Nucleus accumbens (tissue), 56 donors: ENCODE data around the gene ONECUT2.
A peak's percentile ranks its signal among the peaks of the same experiment; 100 is the strongest.

Source experiments
- DNase-seq, 56 donors: peaks; one replicate each; lab custom pipeline; 2025; lab: John Stamatoyannopoulos, UW

ONECUT2 gene

DNA sequence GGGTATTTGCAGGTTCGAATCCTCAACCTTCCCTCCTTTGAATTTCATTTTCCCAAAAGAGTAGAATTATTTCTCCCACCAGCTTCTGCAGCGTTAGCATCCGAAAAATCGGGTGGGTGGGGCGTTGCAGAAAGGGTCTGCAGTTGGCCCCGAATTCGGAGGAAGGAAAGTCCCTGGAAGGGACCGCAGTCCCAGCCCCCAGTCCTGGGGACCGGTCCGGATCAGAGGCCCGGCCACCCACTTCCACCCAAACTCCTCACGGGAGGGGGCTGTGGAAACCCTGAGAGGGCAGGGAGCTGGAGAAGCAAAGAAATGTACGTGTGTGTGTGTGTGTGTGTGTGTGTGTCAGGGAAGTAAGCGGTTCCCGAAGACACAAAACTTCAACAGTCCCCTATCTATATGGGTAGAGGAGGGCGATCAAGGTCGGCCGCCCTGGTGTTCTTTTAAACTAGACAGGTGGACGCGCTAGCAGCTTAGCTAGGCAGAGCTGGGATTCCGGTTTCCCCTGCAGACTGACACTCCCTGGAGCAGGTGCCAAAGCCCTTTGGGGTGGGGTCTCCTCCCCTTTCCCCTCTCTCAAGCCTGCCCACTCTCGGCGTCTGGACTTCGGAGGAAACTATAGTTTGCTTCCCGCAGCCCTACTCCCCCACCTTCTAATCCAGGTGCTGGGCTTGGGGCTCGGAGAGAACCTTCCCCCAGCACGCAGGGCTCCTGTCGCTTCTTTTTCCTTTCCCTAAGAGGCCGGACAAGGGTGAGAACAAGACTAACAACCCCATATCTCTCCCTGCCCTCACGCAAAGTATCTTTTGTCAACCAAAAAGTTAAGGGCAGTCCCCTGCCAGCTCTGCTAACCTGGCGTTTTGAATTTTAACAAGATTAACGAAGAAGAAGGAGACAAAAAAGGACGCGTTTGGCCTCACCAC lies 4.8 kb upstream of the ONECUT2 start:
- no peak for DNase-seq

DNA sequence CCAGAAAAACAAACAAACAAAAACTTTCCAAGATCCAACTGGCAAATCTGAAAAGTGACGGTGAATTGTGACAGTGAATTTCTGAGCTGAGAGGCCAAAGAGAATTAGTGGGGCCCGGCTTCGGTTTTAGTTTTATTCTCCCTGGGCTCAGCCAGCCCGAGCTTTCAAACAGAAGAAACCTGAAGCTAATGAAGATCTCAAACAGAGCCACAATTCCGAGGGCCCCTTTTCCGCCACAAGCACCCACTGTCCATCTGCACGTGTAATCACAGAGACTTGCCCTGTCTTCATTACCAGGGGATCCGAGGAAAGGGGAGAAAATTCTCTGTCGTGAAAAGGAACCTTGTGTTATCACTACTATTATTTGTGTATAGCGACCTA lies 4.2 kb upstream of the ONECUT2 start:
- no peak for DNase-seq

DNA sequence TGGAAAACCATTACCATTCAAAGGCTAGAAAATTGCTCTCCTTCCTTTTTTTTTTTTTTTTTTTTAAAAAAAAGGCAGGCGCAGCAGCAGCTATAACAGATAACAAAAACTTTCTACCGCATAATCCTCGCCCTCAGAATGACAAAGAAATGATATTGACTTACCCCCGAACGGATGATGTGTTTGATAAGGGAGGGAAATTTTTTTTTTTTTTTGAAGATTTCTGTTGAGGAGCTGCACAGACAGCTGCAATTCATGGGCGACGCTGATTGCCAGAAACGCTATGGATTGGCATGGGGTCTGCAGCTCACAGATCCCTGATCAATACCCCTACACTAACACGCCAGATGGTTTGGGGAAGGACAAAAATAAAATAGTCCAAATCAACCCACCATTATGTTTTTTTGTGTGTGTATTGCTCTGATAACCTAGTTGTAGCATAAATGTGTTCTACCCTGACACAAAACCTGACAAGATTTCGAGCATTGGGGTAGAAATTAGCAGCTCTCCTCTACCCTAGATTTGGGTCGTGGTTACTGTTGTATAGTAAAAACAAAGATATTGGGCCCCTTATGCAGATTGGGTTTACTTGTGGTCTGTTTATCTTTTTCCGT lies 3.6 kb upstream of the ONECUT2 start:
- DNase-seq: no peak

DNA sequence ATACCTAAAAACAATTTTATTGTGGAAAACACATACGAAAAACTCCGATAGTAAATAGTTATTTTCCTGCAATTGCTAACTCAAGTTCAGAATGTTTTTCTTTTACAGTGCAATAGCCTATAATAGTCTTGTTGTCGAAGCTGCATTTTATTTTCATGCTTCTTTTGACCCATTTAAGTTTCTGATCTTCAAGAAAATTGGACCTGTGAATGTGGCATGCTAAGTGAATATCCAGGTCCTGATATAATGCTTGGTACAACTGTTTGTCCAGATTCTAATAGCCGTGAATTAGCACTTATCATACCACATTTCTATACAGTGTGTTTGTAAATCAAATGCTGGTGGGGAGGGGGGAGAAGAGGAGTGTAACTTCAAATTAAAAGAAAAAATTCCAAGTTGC lies 3.0 kb upstream of the ONECUT2 start:
- DNase-seq: no peak

DNA sequence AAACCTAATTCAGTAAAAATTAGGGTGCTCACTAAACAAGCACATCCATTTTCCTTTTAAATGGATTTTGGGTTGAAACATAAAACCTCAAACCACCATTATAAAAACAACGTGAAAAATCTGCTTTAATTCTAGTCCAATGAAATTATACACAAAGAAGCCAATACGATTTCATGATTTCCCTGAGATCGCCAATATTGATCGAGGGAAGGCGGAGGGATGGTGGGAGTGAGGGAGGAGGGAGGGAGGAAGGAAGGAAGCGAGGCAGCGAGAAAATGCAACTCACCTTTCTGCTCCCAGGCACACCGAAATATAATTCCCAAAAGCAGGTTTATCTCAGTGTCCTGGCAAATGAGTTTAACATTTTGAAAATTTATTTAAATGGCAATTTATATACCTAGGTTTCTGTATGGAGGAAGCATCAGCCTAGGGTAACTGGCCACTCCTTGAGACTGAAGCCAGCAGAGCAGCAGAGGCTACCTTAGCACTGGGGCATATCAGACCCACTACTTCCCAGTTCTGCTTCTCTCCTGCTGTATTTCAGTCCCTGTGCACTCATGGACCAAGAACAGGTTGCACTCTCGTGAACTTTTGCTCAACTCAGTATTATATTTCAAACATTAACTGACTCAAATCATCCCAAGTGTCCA lies 2.3 kb upstream of the ONECUT2 start:
- no peak for DNase-seq

DNA sequence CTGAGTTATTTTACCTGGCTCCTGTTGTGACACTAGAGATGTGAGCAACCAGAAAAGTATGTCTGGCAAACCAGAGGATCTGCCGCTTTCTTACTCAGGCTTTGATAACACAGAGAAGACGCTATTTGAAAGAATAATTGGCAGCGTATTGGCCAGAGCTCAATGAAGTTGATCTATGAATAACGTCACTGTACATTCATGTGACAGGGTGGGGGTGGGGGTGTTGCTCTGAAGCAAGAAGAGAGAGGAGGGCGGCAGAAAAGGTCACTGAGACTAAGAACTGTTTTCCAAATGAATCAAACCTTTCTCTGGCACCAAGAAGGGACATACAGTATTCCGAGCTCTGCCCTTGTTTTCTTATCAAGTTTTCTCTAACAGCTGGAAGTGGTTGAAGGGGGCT lies 1.7 kb upstream of the ONECUT2 start:
- DNase-seq: no peak

DNA sequence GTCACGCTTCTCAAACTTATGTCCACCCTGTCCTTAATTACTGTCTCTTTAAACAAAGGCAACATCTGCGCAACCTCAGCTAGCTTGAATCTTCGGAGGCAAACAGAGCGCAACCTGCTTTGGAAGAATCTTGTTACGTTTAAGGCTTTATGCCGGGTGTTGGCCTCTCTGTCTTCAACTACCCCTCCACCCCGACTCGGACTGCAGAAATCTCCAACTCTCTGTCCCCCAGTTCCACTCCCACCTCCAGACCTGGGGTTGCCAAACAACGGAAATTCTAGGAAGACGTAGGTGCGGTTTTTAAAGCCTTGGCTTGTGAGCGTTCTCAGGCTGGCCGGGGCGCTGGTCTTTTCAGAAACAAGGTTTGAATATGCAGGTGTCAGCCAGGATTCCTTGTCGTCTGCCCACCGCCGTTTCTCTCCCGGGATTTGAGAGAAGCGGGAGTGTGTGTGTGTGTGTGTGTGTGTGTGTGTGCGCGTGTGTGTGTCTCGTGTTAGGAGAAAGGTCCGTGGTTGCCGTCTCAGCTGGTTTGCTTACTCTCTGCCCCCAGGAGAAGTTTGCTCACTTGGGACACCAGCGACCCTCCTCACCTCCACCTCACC lies 1.1 kb upstream of the ONECUT2 start:
- DNase-seq: no peak

DNA sequence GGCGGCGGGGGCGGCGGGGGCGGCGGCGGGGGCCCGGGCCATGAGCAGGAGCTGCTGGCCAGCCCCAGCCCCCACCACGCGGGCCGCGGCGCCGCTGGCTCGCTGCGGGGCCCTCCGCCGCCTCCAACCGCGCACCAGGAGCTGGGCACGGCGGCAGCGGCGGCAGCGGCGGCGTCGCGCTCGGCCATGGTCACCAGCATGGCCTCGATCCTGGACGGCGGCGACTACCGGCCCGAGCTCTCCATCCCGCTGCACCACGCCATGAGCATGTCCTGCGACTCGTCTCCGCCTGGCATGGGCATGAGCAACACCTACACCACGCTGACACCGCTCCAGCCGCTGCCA lies 644 bp downstream of the ONECUT2 start:
- DNase-seq: no peak

DNA sequence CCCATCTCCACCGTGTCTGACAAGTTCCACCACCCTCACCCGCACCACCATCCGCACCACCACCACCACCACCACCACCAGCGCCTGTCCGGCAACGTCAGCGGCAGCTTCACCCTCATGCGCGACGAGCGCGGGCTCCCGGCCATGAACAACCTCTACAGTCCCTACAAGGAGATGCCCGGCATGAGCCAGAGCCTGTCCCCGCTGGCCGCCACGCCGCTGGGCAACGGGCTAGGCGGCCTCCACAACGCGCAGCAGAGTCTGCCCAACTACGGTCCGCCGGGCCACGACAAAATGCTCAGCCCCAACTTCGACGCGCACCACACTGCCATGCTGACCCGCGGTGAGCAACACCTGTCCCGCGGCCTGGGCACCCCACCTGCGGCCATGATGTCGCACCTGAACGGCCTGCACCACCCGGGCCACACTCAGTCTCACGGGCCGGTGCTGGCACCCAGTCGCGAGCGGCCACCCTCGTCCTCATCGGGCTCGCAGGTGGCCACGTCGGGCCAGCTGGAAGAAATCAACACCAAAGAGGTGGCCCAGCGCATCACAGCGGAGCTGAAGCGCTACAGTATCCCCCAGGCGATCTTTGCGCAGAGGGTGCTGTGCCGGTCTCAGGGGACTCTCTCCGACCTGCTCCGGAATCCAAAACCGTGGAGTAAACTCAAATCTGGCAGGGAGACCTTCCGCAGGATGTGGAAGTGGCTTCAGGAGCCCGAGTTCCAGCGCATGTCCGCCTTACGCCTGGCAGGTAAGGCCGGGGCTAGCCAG lies 1.2 kb downstream of the ONECUT2 start:
- DNase-seq: peak in 1 of 56 donors; percentile 5

DNA sequence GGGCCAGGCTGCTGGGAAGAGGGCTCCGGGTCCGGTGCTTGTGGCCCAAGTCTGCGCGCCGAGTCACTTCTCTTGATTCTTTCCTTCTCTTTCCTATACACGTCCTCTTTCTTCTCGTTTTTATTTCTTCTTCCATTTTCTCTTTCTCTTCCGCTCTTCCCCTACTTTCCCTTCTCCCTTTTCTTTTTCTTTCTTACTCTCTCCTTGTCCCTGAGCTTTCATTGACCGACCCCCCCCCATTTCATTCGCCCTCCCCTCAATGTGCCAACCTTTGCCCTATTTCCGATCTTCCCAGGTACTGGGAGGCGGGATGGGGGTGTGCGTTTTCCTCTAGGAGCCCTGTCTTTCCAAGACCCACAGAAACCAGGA lies 1.8 kb downstream of the ONECUT2 start:
- DNase-seq: no peak

DNA sequence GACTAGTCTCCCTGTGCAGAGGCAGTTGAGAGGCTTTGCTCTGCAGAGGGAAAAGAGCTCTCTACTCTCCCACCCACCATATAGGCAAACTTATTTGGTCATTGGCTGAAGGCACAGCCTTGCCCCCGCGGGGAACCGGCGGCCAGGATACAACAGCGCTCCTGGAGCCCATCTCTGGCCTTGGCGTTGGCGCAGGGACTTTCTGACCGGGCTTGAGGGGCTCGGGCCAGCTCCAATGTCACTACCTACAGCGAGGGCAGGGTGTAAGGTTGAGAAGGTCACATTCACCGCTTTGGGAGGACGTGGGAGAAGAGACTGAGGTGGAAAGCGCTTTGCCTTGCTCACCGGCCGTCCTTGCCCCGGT lies 2.2 kb downstream of the ONECUT2 start:
- DNase-seq: no peak

DNA sequence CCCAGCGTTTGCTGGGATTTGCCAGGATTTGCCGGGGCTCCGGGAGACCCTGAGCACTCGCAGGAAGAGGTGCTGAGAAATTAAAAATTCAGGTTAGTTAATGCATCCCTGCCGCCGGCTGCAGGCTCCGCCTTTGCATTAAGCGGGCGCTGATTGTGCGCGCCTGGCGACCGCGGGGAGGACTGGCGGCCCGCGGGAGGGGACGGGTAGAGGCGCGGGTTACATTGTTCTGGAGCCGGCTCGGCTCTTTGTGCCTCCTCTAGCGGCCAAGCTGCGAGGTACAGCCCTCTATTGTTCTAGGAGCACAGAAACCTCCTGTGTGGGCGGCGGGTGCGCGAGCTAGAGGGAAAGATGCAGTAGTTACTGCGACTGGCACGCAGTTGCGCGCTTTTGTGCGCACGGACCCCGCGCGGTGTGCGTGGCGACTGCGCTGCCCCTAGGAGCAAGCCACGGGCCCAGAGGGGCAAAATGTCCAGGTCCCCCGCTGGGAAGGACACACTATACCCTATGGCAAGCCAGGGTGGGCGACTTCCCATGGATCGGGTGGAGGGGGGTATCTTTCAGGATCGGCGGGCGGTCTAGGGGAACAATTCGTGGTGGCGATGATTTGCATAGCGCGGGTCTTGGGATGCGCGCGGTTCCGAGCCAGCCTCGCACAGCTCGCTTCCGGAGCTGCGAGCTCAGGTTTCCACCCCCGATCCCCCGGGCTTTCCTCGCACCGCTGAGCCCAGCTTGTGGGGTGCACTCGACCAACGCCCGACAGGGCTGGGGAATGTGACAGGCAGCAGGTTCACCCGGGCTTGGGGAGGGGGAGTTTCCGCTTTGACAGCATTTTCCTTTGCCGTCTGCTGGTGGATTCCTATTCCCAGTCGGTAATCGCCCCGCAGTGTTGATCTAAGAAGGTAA lies 2.8 kb downstream of the ONECUT2 start:
- peak in 51 of 56 donors; percentile 2 to 90 (median 64) for DNase-seq

DNA sequence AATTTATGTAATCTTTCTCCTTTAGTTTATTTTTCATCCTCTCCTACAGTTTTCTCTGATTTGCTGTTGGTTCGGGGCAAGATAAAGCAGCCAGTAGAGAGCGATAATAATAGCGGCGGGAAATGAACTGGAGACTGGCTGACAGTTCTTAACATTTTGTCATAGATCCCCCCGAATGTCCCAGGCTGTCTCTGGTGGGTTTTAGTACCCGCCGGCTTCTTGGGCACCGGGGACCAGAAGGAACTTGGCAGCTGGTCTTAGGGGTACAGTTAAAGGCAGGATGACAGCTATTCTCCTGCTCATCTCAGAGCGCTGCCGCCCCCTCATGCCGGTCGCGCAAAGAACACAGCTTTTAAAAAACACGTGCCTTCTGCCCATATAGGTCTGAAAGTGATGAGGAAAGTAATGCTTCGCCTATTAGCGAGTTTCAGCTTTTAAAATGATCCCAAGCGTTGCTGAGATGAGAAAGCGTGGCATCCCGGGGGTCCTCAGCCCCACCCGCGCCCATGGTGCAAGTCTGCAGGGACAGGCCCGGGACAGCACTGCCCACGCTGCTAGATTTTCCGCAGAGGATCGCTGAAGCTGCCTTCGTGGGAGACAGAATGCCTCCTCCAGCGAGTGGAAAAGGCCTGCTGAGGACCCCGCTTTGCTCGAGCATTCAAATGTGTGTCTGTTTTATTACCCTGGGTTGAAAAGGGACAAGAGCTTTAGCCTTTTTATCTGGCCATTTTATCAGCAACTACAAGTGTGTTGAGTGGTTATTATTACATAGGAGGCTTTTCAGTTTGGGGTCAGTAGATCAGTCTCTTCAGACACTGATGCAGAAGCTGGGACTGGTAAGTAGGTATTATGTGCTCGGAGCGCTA lies 3.8 kb downstream of the ONECUT2 start:
- DNase-seq: peak in 2 of 56 donors; percentile 35 to 36

DNA sequence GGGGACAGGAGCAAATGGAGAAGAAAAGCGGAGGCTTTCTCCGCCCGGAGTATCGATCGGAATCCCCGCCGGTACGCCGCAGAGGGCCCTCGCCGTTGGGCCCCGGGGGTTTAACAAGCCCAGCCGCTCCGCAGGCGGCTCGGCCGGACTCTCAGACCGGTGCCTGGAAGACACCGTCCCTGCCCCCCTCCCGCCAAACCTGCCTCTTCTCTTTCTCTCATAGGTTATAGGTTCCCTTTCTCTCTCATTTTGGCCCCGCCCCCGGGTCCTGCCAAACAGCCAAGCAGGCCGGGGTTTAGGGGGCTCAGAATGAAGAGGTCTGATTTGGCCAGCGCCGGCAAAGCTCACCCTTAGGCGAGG lies 4.4 kb downstream of the ONECUT2 start:
- DNase-seq: no peak

DNA sequence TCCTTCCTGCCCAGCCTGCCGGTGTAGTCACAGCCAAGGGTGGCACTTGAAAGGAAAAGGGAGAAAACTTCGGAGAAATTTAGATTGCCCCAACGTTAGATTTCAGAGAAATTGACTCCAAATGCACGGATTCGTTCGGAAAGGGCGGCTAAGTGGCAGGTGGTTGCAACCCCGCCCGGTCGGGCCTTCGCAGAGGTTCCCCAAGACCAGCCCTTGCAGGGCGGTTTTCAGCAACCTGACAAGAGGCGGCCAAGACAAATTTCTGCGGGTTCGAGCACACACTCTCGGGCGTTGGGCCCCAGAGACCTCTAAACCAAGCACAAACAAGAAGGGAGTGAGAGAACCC lies 4.8 kb downstream of the ONECUT2 start:
- DNase-seq: no peak

DNA sequence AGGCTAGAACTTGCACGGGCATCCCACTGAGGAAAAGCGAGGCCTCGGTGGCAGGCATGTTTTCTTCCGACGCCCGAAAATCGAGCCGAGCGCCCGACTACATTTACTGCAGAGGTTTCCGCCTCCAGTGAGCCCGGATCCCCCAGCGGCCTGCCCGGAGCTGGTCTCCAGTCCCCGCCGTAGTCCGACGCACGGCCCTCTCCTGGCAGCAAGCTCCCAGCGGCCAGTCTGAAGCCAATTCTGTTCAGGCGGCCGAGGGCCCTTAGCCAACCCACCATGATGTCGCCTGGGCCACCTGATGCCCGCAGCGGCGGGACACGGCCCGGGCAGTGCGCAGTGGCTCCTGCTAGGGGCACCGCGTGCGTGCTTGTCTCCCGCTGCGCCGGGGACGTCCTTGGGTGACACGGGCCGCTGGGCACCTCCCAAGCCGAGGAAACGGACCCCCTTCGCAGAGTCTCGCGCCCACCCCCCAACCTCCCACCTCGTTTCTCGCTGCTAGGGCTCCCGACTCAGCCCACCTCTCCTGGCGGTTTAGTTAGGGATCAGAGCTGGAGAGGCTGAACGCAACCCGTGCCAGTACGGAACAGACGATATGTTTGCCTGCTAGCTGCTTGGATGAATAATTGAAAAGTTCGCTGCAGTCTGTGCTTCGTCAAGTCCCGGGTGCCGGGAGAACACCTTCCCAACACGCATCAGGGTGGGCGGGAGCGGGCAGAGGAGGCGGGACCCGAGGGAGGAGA lies 5.3 kb downstream of the ONECUT2 start:
- DNase-seq: peak in 14 of 56 donors; percentile 9 to 62 (median 30)

DNA sequence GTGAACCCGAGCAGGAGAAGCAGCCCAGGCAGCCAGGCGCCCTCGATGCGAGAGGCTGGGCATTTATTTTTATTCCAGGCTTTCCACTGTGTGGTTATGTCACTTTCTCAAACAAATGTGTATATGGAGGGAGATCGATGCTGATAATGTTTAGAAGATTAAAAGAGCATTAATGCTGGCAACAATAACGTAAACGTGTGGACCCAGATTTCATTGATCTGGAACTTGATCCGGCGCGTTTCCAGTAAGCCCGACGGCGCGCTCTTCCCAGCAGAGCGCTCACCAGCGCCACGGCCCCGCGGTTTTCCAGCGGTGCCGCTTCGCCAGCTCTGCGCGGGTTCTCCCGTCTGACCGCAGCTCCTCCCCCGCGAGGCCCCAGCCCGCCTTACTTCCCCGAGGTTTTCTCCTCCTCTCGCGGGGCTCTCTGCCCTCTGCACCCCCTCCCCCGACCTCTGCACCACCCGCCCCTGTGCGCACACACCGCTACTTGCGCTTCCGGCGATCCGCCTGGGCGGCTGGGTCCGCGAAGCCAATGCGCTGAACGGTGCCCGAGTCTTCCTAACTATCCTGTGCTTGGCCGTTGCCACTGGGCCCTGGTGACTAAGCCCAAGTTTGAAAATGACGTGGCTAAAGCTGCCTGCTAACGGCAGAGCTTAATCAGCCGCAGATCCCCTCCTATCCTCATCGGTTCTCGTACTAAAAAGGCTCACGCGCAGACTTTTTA lies 6.1 kb downstream of the ONECUT2 start:
- no peak for DNase-seq
